ENCODE measurements around the gene GLDN.
"Not testable (repeated sequence)": the region's sequence is repeated elsewhere in the genome, so short reads cannot be mapped to it uniquely, and the experiment has no call there.

Gene GLDN

GRCh38 chr15:51390966-51391422 lies 49.5 kb downstream of the GLDN start:
- no peak for DNase-seq

GRCh38 chr15:51396921-51397320 lies 55.5 kb downstream of the GLDN start:
- DNase-seq = no peak

GRCh38 chr15:51398626-51399025 lies 57.2 kb downstream of the GLDN start:
- no peak for DNase-seq

DNA sequence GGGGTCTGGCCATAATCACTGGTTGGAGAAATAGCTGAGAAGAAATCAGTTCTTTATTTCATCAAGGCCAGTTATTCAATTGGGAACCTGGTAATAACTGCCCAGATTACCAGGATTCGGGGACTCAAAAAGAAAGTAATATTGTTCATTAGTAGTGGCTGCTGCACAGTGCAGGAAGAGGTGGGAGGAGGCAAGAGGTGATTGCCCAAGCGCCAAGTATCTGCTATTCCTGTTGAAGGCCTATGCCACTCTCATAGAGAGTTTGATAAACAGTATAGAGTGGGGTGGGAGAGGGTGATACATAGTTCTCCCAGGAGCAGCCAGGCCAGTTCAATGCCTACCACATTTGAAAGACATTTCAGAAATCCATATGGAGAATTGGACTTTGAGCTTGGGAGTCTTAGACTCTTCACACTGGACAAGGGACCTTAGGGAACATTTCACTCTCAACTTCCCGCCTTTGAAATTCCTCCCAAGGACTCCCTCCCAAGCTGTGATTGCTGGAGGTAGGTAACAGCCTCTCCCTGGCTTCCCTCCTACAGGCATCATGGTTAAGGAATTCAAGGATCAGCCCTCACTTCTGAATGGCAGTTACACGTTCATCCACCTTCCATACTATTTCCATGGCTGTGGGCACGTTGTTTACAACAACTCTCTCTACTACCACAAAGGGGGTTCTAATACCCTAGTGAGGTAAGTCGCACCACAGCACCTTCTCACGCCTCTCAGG lies 59.8 kb downstream of the GLDN start:
- no peak for DNase-seq

DNA sequence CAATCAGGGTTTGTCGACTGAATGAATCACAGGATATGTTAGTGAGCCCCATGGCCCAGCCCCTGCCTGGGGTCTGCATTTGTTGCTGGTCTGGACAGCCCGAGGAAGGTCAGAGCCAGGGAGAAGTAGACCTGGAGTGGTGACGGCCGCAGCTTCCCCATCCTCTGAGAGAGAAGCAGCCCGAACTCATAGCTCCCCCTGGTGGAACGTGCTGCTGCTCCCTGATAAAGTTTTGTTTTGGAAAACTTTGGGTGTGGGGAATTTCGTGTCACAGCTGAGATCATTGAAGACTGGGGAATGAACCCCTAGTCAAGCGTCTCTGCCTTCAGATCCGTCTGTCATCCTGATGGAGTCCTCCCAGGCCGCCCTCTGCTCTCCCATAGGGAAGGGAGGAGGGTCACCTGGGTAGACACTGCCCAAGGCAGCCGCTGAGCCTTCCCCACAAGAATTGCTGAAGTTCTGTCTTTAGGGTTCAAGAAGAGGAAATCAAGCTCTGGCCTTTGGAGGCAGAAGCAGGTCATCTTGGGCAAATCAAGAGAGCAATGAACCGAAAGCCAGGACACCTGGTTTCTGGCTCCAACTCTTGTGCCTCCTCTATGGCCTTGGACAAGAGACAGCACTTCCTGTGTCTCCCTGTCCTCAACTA lies 60.5 kb downstream of the GLDN start:
- no peak for DNase-seq

- DNase-seq = peak; percentile 7
Observed at GRCh38 chr15:51403072-51403878, 61.8 kb downstream of the GLDN start.

DNA sequence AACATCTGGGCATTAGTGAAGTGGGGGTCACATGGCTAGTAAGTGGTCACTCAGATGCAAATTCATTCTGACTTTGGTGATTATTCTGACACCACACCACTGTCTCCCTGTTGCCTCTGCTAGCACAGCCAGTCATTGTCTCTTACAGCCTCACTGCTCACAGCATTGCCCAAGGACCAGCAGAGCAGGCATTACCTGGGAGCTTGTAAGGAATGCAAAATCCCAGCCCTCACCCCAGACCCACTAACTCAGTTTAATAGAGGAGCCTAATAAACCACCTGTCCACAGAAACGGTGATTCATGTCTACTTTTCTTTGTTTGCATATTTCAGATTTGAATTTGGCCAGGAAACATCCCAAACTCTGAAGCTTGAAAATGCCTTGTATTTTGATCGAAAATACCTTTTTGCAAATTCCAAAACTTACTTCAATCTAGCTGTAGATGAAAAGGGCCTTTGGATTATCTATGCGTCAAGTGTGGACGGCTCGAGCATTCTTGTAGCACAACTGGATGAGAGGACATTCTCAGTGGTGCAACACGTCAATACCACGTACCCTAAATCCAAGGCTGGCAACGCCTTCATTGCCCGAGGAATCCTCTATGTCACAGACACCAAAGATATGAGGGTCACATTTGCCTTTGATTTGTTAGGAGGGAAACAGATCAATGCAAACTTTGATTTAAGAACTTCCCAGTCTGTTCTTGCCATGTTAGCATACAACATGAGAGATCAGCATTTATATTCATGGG lies 62.7 kb downstream of the GLDN start:
- no peak for DNase-seq

- DNase-seq = no peak
Observed at GRCh38 chr15:51405693-51406523, 64.5 kb downstream of the GLDN start.

GRCh38 chr15:51414256-51414860 lies 72.9 kb downstream of the GLDN start:
- no peak for DNase-seq

DNA sequence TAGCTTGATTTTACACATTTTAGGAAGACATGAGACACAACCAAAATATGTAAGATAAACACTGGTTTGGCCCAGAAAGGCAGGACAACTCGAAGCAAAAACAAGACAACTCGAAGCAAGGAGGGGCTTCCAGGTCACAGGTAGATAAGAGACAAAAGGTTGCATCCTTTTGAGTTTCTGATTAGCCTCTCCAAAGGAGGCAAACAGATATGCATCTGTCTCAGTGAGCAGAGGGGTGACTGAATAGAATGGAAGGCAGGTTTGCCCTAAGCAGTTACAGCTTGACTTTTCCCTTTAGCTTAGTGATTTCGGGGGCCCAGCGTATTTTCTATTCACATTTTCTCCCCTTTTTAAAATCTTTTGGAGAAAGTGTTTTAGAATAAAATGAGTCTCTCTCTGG lies 74.7 kb downstream of the GLDN start:
- DNase-seq = no peak

GRCh38 chr15:51423040-51423439 lies 81.6 kb downstream of the GLDN start:
- DNase-seq = not testable (repeated sequence)

DNA sequence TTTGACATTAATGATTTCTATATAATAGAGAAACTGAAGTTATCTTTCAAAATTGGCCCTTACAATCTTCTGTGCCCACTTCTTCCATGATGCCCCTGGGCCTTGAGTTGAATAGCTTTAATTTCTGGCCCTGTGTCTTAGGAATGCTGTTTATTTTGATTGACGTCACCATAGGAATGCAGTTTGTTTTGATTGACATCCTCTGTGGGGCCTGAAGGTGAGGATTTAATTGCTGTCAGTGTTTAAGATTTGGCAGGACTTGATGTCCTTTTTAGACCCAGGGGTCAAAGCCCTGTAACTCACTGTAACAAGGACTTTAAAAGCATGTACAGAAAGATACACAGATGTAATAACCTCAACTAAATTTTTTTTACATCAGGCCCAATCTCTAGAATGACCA lies 83.3 kb downstream of the GLDN start:
- no peak for DNase-seq

GRCh38 chr15:51425517-51426040 lies 84.1 kb downstream of the GLDN start:
- no peak for DNase-seq

DNA sequence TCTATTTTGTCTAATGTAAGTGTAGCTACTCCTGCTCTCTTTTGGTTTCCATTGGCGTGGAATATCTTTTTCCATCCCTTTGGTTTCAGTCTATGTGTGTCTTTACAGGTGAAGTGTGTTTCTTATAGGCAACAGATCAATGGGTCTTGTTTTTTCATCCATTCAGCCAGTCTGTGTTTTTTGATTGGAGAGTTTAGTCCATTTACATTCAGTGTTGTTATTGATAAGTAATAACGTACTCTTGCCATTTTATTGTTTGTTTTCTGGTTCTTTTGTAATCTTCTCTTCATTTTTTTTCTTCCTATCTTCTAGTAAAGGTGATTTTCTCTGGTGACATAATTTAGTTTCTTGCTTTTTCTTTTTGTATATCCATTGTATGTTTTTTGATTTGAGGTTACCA lies 97.1 kb downstream of the GLDN start:
- DNase-seq = no peak

DNA sequence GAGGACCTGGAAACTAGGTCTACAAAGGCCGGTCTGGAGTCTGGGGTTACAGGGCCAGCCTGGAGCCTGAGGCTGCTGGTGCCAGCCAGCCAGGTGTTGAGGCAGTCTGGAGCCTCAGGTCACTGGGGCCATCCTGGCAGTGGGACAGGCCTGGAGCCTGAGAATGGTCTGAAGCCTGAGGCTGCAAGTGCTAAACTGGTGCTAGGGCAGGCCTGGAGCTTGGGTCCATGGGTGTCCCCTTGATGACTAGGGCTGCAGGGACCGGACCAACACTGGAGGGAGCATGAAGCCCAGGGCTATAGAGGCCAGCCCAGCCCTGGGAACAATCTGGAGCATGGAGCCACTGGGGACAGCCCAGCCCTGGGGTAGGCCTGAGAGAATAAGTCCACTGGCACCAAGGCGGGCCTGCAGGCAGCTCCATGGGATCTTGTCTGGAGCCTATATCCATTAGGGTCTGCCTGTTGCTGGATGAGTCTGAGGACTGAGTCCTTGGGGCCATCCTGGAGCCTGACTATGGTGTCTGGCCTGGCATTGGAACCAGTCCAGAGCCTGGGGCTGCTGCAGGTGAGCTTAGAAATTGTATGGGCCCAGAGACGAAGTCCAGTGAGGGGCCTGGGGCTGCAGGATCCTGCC lies 101.9 kb downstream of the GLDN start:
- DNase-seq = no peak

DNA sequence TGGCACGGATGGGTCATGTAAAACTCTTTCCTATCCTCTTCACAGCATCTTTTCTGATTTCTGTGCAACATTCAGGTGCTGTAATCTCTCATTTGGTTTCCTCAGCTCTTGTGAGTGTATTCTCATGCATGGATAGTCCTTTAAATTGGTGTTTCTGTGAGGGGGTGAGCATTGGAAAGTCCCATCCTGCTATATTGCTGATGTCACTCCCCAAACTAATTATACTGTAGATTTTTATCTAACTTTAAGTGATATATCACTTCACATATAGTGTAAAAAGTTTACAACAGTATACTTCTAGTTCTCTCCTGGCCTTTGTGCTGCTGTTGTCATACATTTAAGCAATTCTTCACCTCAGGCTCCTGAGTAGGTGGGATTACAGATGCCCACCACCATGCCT lies 102.7 kb downstream of the GLDN start:
- no peak for DNase-seq

DNA sequence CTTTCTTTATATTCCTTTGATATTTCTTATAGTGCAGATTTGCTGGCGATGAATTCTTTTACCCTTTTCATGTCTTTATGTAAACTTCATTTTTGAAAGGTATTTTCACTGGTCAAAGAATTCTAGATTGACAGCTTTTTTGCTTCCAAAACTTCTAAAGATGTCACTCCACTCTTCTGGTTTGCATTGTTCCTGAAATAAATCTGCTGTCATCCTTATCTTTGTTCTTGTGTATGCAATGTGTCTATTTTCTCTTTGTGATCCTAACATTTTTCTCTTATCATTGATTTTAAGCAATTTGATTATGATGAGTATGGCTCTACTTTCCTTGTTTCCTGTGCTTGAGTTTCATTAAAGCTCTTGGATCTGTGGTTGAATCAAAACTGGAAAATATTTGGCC lies 103.4 kb downstream of the GLDN start:
- no peak for DNase-seq

DNA sequence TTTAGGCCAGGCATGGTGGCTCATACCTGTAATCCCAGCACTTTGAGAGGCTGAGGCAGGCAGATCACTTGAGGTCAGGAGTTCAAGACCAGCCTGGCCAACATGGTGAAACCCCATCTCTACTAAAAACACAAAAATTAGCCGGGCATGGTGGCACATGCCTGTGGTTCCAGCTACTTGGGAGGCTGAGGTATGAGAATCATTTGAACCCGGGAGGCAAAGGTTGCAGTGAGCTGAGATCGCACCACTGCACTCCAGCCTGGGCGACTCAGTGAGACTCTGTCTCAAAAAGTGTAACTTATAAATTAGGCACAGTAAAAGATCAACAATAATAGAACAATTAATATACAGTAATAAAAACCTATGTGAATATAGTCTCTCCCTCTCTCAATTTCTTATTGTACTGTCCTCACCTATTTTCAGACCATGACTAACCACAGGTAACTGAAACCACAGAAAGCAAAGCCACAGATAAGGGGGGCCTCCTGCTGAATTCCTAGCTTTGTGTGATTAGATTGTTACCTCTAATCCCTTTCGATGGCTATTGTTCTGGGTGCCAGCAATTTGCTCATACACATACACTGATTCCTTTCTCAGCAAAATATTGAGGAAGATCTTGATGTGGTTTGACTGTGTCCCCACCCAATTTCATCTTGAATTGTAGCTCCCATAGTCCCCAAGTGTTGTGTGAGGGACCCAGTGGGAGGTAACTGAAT lies 104.7 kb downstream of the GLDN start:
- DNase-seq = not testable (repeated sequence)

GRCh38 chr15:51447855-51448621 lies 106.6 kb downstream of the GLDN start:
- no peak for DNase-seq

Measured in NCI-H748 treated with DMSO at 0.1 percent for 48 hours (cell line).